ENCODE results near the gene RPN2. TPM values are rescaled to one million over a fixed set of nuclear protein-coding genes. Genes with fewer than 3 reads are reported as not detected.

The RPN2 gene
- total RNA-seq, 4 donors from 2014 or later: 89.7 to 125 (median 111) TPM

DNA sequence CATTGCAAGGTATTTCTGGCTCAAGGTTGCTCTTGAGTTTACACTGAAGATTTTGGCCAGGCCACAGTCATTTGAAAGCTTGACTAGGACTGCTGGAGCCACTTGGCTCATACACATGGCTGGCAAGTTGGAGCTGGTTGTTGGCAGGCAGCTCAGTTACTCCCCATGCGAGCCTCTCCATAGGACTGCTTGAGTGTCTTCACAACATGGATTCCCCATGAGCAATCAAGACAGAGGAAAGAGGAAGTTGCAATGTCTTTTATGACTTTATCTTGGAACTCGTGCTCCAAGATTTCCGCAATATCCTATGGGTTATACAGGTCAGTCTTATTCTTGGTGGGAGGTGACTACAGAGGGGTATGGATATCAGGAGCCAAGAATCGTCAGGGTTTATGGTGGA, 109.0 kb downstream of the RPN2 start:
- no peaks in the 10 kb centered on the region for H3K9me3 ChIP-seq
- WGBS: 87% methylated on average over 4 of the region's 4 CpGs
- no peak for DNase-seq (ENCODE audit: extremely low spot score)
- no peak for TF ChIP-seq EP300 (IDR thresholded peaks at IDR 0.05)
- no peak for TF ChIP-seq POLR2A (IDR thresholded peaks at IDR 0.05; ENCODE audit: low read depth)
- TF ChIP-seq POLR2AphosphoS5 (IDR thresholded peaks at IDR 0.05): no peak
- TF ChIP-seq, protein P1, sequence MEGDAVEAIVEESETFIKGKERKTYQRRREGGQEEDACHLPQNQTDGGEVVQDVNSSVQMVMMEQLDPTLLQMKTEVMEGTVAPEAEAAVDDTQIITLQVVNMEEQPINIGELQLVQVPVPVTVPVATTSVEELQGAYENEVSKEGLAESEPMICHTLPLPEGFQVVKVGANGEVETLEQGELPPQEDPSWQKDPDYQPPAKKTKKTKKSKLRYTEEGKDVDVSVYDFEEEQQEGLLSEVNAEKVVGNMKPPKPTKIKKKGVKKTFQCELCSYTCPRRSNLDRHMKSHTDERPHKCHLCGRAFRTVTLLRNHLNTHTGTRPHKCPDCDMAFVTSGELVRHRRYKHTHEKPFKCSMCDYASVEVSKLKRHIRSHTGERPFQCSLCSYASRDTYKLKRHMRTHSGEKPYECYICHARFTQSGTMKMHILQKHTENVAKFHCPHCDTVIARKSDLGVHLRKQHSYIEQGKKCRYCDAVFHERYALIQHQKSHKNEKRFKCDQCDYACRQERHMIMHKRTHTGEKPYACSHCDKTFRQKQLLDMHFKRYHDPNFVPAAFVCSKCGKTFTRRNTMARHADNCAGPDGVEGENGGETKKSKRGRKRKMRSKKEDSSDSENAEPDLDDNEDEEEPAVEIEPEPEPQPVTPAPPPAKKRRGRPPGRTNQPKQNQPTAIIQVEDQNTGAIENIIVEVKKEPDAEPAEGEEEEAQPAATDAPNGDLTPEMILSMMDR (IDR thresholded peaks at IDR 0.05): no peak
- no peak overlapping the region for H3K4me3 ChIP-seq
- H3K4me1 ChIP-seq: peaks cover 12 to 21% (median 19%) of the 10 kb centered on the region in 4 donors
- no peaks in the 10 kb centered on the region for H3K27me3 ChIP-seq
- H3K36me3 ChIP-seq: peaks cover 0 to 11% (median 0%) of the 10 kb centered on the region in 4 donors
- no peak overlapping the region for H3K27ac ChIP-seq (replicated peaks in 1 of 4)
- intact Hi-C loops (cut with DNase I): no loop called here

DNA sequence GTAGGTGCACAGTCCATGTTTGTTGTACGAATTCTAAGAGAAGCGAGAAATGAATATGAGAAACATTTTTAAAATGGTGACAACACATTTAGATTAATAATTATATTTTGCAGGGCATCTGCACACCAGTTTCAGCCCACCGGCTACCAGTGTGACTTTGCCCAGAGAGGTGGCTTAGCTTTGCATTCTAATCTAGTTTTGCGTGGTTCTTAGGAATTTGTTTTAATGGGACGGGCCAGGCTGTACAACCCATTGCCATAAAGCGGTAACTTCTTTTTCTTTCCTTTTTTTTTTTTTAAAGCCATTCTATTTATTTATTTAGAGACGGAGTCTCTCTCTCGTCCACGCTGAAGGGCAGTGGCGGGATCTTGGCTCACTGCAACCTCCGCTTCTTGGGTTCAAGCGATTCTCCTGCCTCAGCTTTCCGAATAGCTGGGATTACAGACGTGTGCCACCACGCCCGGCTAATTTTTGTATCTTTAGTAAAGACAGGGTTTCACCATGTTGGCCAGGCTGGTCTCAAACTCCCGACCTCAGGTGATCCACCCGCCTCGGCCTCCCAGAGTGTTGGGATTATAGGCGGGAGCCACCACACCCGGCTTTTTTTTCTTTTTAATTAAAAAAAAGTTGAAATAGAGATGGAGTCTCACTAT, 111.2 kb downstream of the RPN2 start:
- no peaks in the 10 kb centered on the region for H3K27me3 ChIP-seq
- WGBS: 60% methylated on average over 21 of the region's 21 CpGs
- no peaks in the 10 kb centered on the region for H3K9me3 ChIP-seq
- H3K27ac ChIP-seq (replicated peaks in 1 of 4): peak overlapping the region; percentile 89 to 97 (median 95)
- TF ChIP-seq, protein P1 (IDR thresholded peaks at IDR 0.05): no peak
- no peak for TF ChIP-seq POLR2AphosphoS5 (IDR thresholded peaks at IDR 0.05)
- no peak for TF ChIP-seq POLR2A (IDR thresholded peaks at IDR 0.05; ENCODE audit: low read depth)
- no peak for TF ChIP-seq EP300 (IDR thresholded peaks at IDR 0.05)
- no peak for DNase-seq (ENCODE audit: extremely low spot score)
- H3K36me3 ChIP-seq: peaks cover 0 to 18% (median 0%) of the 10 kb centered on the region in 4 donors
- intact Hi-C loops (cut with DNase I): loop anchor here (5.0 kb wide), 1 partner anchor 57 kb away; the partner anchor contains the start of gene SRC
- peak overlapping the region; percentile 75 to 97 (median 96) for H3K4me3 ChIP-seq
- peaks cover 17 to 39% (median 36%) of the 10 kb centered on the region in 4 donors for H3K4me1 ChIP-seq

Other genes starting within 250 kb of the RPN2 start
- gene SAMHD1, start 227.6 kb upstream of the RPN2 start, total RNA-seq: 100 to 1,000 TPM; 373 to 639 (median 471) TPM
- 1 to 10 TPM; 4.3 to 8.3 (median 5.7) TPM for gene RBL1, start 83.3 kb upstream of the RPN2 start, total RNA-seq
- 1 to 10 TPM; 2.7 to 6.2 (median 3.0) TPM for gene MROH8, start 218 bp downstream of the RPN2 start, total RNA-seq
- gene GHRH, start 82.5 kb downstream of the RPN2 start, total RNA-seq: not detected
- 10 to 100 TPM; 38.3 to 56.3 (median 47.3) TPM for gene MANBAL, start 110.3 kb downstream of the RPN2 start, total RNA-seq
- gene SRC, start 166.8 kb downstream of the RPN2 start, total RNA-seq: 10 to 100 TPM; 27.5 to 52.2 (median 42.3) TPM